K562 (cell line): ENCODE measurements around the gene TRAF3IP3. TPM values are rescaled to one million over a fixed set of nuclear protein-coding genes. Genes with fewer than 3 reads are reported as not detected.

Experiments
- BMI1 ChIP-seq: fragments of 150-350 bp; IDR thresholded peaks from 2 replicates; pipeline ENCODE4 v1.6.1; 2014; ENCODE audit warnings: low read length
- CBFA2T2 ChIP-seq: fragments of 450-650 bp; conservative IDR thresholded peaks from 2 replicates; pipeline ENCODE4 v1.6.1; 2017; ENCODE audit warnings: mild to moderate bottlenecking
- DPF2 ChIP-seq: fragments of 450-650 bp; IDR thresholded peaks from 2 replicates; pipeline ENCODE4 v1.6.1; 2016
- EGR1 ChIP-seq: fragments of 450-650 bp; conservative IDR thresholded peaks from 2 replicates; pipeline ENCODE4 v1.6.1; 2017; ENCODE audit warnings: mild to moderate bottlenecking
- EHMT2 ChIP-seq: fragments of 450-650 bp; IDR thresholded peaks from 2 replicates; pipeline ENCODE4 v1.6.1; 2018; ENCODE audit warnings: antibody characterized with exemption
- FOSL1 ChIP-seq: fragments of 200-800 bp; sonication (Bioruptor generic); conservative IDR thresholded peaks from 2 replicates; pipeline ENCODE4 v1.6.1; 2016; ENCODE audit warnings: missing genetic modification characterization, missing compliant biosample characterization
- FOXA3 ChIP-seq, 2 experiments: fragments of 450-650 bp in 1 of 2; sonication (generic) in 1 of 2; formaldehyde crosslinking; IDR thresholded peaks in 1 of 2; conservative IDR thresholded peaks in 1 of 2; 2 replicates each; pipeline versions ENCODE4 v1.4.0 to v1.8.0; 2020 to 2022; ENCODE audit warnings: mild to moderate bottlenecking in 2 of 2, missing genetic modification reagents in 1 of 2
- FOXK1 ChIP-seq: sonication (generic); formaldehyde crosslinking; IDR thresholded peaks from 2 replicates; pipeline ENCODE4 v1.8.0; 2022; ENCODE audit warnings: missing genetic modification reagents, mild to moderate bottlenecking, borderline replicate concordance
- GTF2E2 ChIP-seq: fragments of 200-800 bp; sonication (Bioruptor generic); IDR thresholded peaks from 2 replicates; pipeline ENCODE4 v1.6.1; 2016; ENCODE audit warnings: missing genetic modification characterization, missing compliant biosample characterization
- LEF1 ChIP-seq: fragments of 450-650 bp; IDR thresholded peaks from 2 replicates; pipeline ENCODE4 v1.6.1; 2016; ENCODE audit warnings: mild to moderate bottlenecking
- MEIS2 ChIP-seq: fragments of 450-650 bp; IDR thresholded peaks from 2 replicates; pipeline ENCODE4 v1.6.1; 2014; ENCODE audit warnings: mild to moderate bottlenecking; ENCODE audit not compliant: partially characterized antibody
- MTA3 ChIP-seq: fragments of 450-650 bp; formaldehyde crosslinking; IDR thresholded peaks from 2 replicates; pipeline ENCODE4 v1.6.1; 2017; ENCODE audit warnings: mild to moderate bottlenecking, borderline replicate concordance
- MYNN ChIP-seq, 2 experiments: sonication (generic); formaldehyde crosslinking in 1 of 2; IDR thresholded peaks; 2 replicates each; pipeline versions ENCODE4 v1.5.0 to v1.6.1; 2016 to 2020; ENCODE audit warnings: antibody characterized with exemption in 1 of 2, missing genetic modification reagents in 1 of 2
- NFXL1 ChIP-seq: fragments of 450-650 bp; formaldehyde crosslinking; IDR thresholded peaks from 2 replicates; pipeline ENCODE4 v1.4.0; 2021; ENCODE audit warnings: mild to moderate bottlenecking
- NR2F6 ChIP-seq: fragments of 450-650 bp; formaldehyde crosslinking; IDR thresholded peaks from 2 replicates; pipeline ENCODE4 v1.4.0; 2020; ENCODE audit warnings: mild to moderate bottlenecking
- RFX5 ChIP-seq: IDR thresholded peaks from 2 replicates; pipeline ENCODE4 v1.6.1; 2011; ENCODE audit warnings: low read depth, mild to moderate bottlenecking, improper control_type of control experiment, low read length
- SMARCA5 ChIP-seq: fragments of 450-650 bp; IDR thresholded peaks from 2 replicates; pipeline ENCODE4 v1.6.1; 2016
- SMARCE1 ChIP-seq: fragments of 450-650 bp; IDR thresholded peaks from 2 replicates; pipeline ENCODE4 v1.7.1; 2016; ENCODE audit warnings: mild to moderate bottlenecking
- SP1 ChIP-seq: sonication (generic); formaldehyde crosslinking; IDR thresholded peaks from 2 replicates; pipeline ENCODE4 v1.8.1; 2022; ENCODE audit warnings: mild to moderate bottlenecking, missing genetic modification reagents
- USF2 ChIP-seq: sonication (generic); formaldehyde crosslinking; IDR thresholded peaks from 2 replicates; pipeline ENCODE4 v1.5.0; 2020; ENCODE audit warnings: missing genetic modification reagents
- ZC3H8 ChIP-seq: fragments of 450-650 bp; IDR thresholded peaks from 2 replicates; pipeline ENCODE4 v1.6.1; 2017
- ZNF316 ChIP-seq: fragments of 450-650 bp; IDR thresholded peaks from 2 replicates; pipeline ENCODE4 v1.6.1; 2016
- ZNF324 ChIP-seq: fragments of 250-450 bp; sonication (Bioruptor Pico); IDR thresholded peaks from 2 replicates; pipeline ENCODE4 v1.4.0; 2020; ENCODE audit warnings: mild to moderate bottlenecking
- ZNF449 ChIP-seq: fragments of 250-450 bp; sonication (Bioruptor Pico); IDR thresholded peaks from 2 replicates; pipeline ENCODE4 v1.8.0; 2022; ENCODE audit warnings: moderate library complexity, mild to moderate bottlenecking, inconsistent platforms
- ZNF512 ChIP-seq: IDR thresholded peaks from 2 replicates; pipeline ENCODE4 v1.6.1; 2016; ENCODE audit warnings: missing genetic modification characterization, missing compliant biosample characterization
- ZNF785 ChIP-seq: fragments of 250-450 bp; sonication (Bioruptor Pico); IDR thresholded peaks from 2 replicates; pipeline ENCODE4 v1.4.0; 2020; ENCODE audit warnings: mild to moderate bottlenecking
- polyA plus RNA-seq, 8 experiments: library from polyadenylated mRNA; depleted of rRNA in 4 of 8; stranded (reverse) in 5 of 8; unstranded in 3 of 8; fragments of >200 nt; fragmentation: Nextera tagmentation in 2 of 8; fragmentation: Illumina TruSeq in 1 of 8; extraction: Ambion mirVana in 2 of 8; extraction: Trizol in 1 of 8; gene quantifications; 2 replicates each; pipeline versions ENCODE4 v1.2.1 to v1.2.3, GENCODE V29; 2011 to 2014; ENCODE audit warnings: inconsistent platforms in 1 of 8, missing spikeins in 1 of 8
- total RNA-seq, 7 experiments: library from RNA; depleted of rRNA in 6 of 7; stranded (reverse); fragments of >200 nt in 6 of 7; fragmentation: Illumina TruSeq in 2 of 7; extraction: Trizol in 2 of 7; gene quantifications; 2 replicates each; pipeline versions ENCODE4 v1.2.1 to v1.2.3, GENCODE V29; 2011 to 2021; ENCODE audit warnings: low replicate concordance in 1 of 7
- TF ChIP-seq, protein P1 (sequence below): fragments of 450-650 bp; formaldehyde crosslinking; IDR thresholded peaks from 2 replicates; pipeline ENCODE4 v1.4.0; 2022; ENCODE audit warnings: missing genetic modification characterization

TRAF3IP3 gene
- total and polyA plus RNA-seq, 9 of the 15 experiments (the other 6 are each of a cell fraction or from before 2014, with no cell fraction given) = 0.06 to 1.1 (median 0.31) TPM

GRCh38 chr1:209825591-209826434 is 70.0 kb downstream of the TRAF3IP3 start (continued):
- TF ChIP-seq SMARCA5 (no peak), EHMT2 (no peak), ZNF512 (tag) (no peak), FOSL1 (peak; percentile 52; the same call in 1 of the 2 replicates), MYNN (IDR thresholded peaks at IDR 0.05) (no peak), MYNN (CRISPR knock-in tag; IDR thresholded peaks at IDR 0.05) (no peak), SMARCE1 (peak; percentile 67; the same call in 1 of the 2 replicates), MTA3 (no peak), SP1 (CRISPR knock-in tag) (peak; percentile 26; the same call in 1 of the 2 replicates), ZC3H8 (no peak), LEF1 (no peak; the same call in 1 of the 2 replicates), EGR1 (no peak), NFXL1 (CRISPR knock-in tag) (no peak), ZNF316 (peak; percentile 43), BMI1 (no peak), GTF2E2 (tag) (no peak), MEIS2 (peak; percentile 68), DPF2 (peak; percentile 43; the same call in 1 of the 2 replicates), FOXK1 (no peak), CBFA2T2 (peak; percentile 59), ZNF785 (no peak), ZNF324 (CRISPR knock-in tag) (no peak), ZNF449 (CRISPR knock-in tag) (no peak), RFX5 (no peak), NR2F6 (CRISPR knock-in tag) (no peak), FOXA3 (CRISPR knock-in tag; conservative IDR thresholded peaks at IDR 0.05 in 1 of 2, IDR thresholded peaks at IDR 0.05 in 1 of 2) (peak; percentile 63 to 71; a peak in 3 of 4 replicates), USF2 (CRISPR knock-in tag) (no peak)
- TF ChIP-seq, protein P1, sequence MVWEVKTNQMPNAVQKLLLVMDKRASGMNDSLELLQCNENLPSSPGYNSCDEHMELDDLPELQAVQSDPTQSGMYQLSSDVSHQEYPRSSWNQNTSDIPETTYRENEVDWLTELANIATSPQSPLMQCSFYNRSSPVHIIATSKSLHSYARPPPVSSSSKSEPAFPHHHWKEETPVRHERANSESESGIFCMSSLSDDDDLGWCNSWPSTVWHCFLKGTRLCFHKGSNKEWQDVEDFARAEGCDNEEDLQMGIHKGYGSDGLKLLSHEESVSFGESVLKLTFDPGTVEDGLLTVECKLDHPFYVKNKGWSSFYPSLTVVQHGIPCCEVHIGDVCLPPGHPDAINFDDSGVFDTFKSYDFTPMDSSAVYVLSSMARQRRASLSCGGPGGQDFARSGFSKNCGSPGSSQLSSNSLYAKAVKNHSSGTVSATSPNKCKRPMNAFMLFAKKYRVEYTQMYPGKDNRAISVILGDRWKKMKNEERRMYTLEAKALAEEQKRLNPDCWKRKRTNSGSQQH (CRISPR knock-in tag) = no peak
